ENCODE results near the gene MAMDC4. TPM values are rescaled to one million over a fixed set of nuclear protein-coding genes. Genes with fewer than 3 reads are reported as not detected.
A peak's percentile ranks its signal among the peaks of the same experiment; 100 is the strongest.

MAMDC4 gene
- total RNA-seq, 1 experiment from 2014 or later = 17.3 TPM

- POLR2A ChIA-PET = no interaction called here
- DNase-seq (ENCODE audit: low read depth, low spot score) (no peak), ATAC-seq (peak; percentile 18; the same call in 1 of the 2 replicates)
- H3K79me2 ChIP-seq (ENCODE audit: insufficient read depth, low read length) = peaks cover 53% of the 10 kb centered on the region
- H4K20me1 ChIP-seq (ENCODE audit: insufficient read depth) = no peaks in the 10 kb centered on the region
- peak overlapping the region; percentile 61 for H3K4me2 ChIP-seq (ENCODE audit: low read length)
- H3K9me3 ChIP-seq (ENCODE audit: control insufficient read depth in 1 of 2, insufficient read depth in 1 of 2, low read depth in 1 of 2, low read length in 2 of 2) = no peaks in the 10 kb centered on the region
- peak overlapping the region; percentile 42; the same call in 1 of the 2 replicates for H3K27ac ChIP-seq (ENCODE audit: low read depth, low read length)
- peak overlapping the region; percentile 43 for H3K9ac ChIP-seq (ENCODE audit: low read length)
- H3K27me3 ChIP-seq (ENCODE audit: insufficient read depth, low read length) = no peaks in the 10 kb centered on the region
- intact Hi-C loops (cut with micrococcal nuclease) = no loop called here
- no peak for TF ChIP-seq ZBTB33 (IDR thresholded peaks at IDR 0.05; ENCODE audit: extremely low read depth, insufficient replicate concordance, low read length)
- no peak for TF ChIP-seq ZNF274 (IDR thresholded peaks at IDR 0.05; ENCODE audit: low read depth, low read length)
- no peak for TF ChIP-seq SRF (IDR thresholded peaks at IDR 0.05; ENCODE audit: low read depth)
- TF ChIP-seq YY1 (IDR thresholded peaks at IDR 0.05; ENCODE audit: extremely low read depth, insufficient replicate concordance, low read depth, low read length) = no peak
- TF ChIP-seq ELF1 (IDR thresholded peaks at IDR 0.05; ENCODE audit: borderline replicate concordance, low read depth) = no peak
- no peak for TF ChIP-seq EZH2 (IDR thresholded peaks at IDR 0.05)
- TF ChIP-seq RAD21 (IDR thresholded peaks at IDR 0.05; ENCODE audit: low read depth) = no peak
- TF ChIP-seq POLR2AphosphoS5 (IDR thresholded peaks at IDR 0.05; ENCODE audit: low read depth, low read length) = no peak
- TF ChIP-seq CEBPB (IDR thresholded peaks at IDR 0.05; ENCODE audit: low read depth) = no peak
- no peak for TF ChIP-seq ZFX (IDR thresholded peaks at IDR 0.05)
- TF ChIP-seq FOSL1 (IDR thresholded peaks at IDR 0.05; ENCODE audit: low read depth) = no peak
- TF ChIP-seq JUND (IDR thresholded peaks at IDR 0.05) = no peak
- no peak for TF ChIP-seq SIN3A (IDR thresholded peaks at IDR 0.05; ENCODE audit: low read depth)
- TF ChIP-seq CTCF (IDR thresholded peaks at IDR 0.05 in 2 of 3, conservative IDR thresholded peaks at IDR 0.05 in 1 of 3; ENCODE audit: borderline replicate concordance in 1 of 3, insufficient read depth in 1 of 3, low read depth in 2 of 3, low read length in 2 of 3) = no peak
- TF ChIP-seq ATF3 (IDR thresholded peaks at IDR 0.05) = no peak
- TF ChIP-seq CBX3 (IDR thresholded peaks at IDR 0.05; ENCODE audit: low read depth) = no peak
- no peak for TF ChIP-seq REST (IDR thresholded peaks at IDR 0.05; ENCODE audit: low read depth)
- no peak for TF ChIP-seq EZH2phosphoT487 (IDR thresholded peaks at IDR 0.05; ENCODE audit: borderline replicate concordance)
- no peak for TF ChIP-seq POLR2A (IDR thresholded peaks at IDR 0.05; ENCODE audit: borderline replicate concordance, extremely low read depth, insufficient read depth, insufficient read length)
- H3K36me3 ChIP-seq (ENCODE audit: control insufficient read depth in 1 of 2, insufficient read depth in 2 of 2, low read length in 2 of 2) = peaks cover 17 to 39% of the 10 kb centered on the region in 2 experiments; a peak in 3 of 4 replicates
- RAD21 ChIA-PET (ENCODE audit: low non-redundant PET in 1 of 2, low total read pairs in 2 of 2, uncharacterized antibody in 2 of 2, unreplicated experiment in 2 of 2) = no interaction called here
- no peak overlapping the region for H2AFZ ChIP-seq (ENCODE audit: low read depth, low read length, poor library complexity, severe bottlenecking)
- BruUV-seq (replicated peaks) = TSS peak; percentile 32
- H3K4me3 ChIP-seq (replicated peaks in 1 of 2; ENCODE audit: low read depth in 1 of 2, low read length in 2 of 2) = no peak overlapping the region; a peak in 1 of 4 replicates
- peaks cover 9 to 23% of the 10 kb centered on the region in 2 experiments for H3K4me1 ChIP-seq (ENCODE audit: control insufficient read depth in 1 of 2, insufficient read depth in 2 of 2, low read length in 2 of 2)
- CTCF ChIA-PET = no interaction called here
- H3K9me2 ChIP-seq (ENCODE audit: insufficient read depth) = no peaks in the 10 kb centered on the region
Observed at GRCh38 chr9:136900988-136901515, 48.9 kb downstream of the MAMDC4 start.
